Activated CD8-positive, alpha-beta T cell treated with anti-CD3 and anti-CD28 coated beads for 36 hours (primary cell): Measurements from ENCODE around the gene JMJD8. TPM values are rescaled to one million over a fixed set of nuclear protein-coding genes. Genes with fewer than 3 reads are reported as not detected.

Experiments
- ATAC-seq: fragments of 200-7000 bp; cut with Tn5 transposase; one replicate; pipeline ENCODE4 v1.10.0; 2021; ENCODE audit warnings: mild to moderate bottlenecking, moderate library complexity
- CTCF ChIA-PET: fragments of 350-600 bp; sonication (Branson Sonifier 250); formaldehyde crosslinking; loops from one replicate; lab custom pipeline; 2021; ENCODE audit warnings: antibody characterized with exemption; lab: Charles Lee
- POLR2A ChIA-PET: fragments of 350-600 bp; sonication (Branson Sonifier 250); formaldehyde crosslinking; loops from one replicate; lab custom pipeline; 2021; ENCODE audit warnings: antibody characterized with exemption; lab: Charles Lee
- DNase-seq: peaks from one replicate; pipeline ENCODE4 v3.0.0-alpha.2; 2020
- H3K27ac Mint-ChIP-seq: one replicate; pipeline ENCODE4 v1.8.0; 2021; ENCODE audit warnings: mild to moderate bottlenecking, mixed read lengths
- H3K27me3 Mint-ChIP-seq: one replicate; pipeline ENCODE4 v1.8.0; 2021; ENCODE audit warnings: mixed read lengths
- H3K36me3 Mint-ChIP-seq: one replicate; pipeline ENCODE4 v1.8.0; 2021; ENCODE audit warnings: low read depth, mixed read lengths
- H3K4me1 Mint-ChIP-seq: one replicate; pipeline ENCODE4 v1.8.0; 2021; ENCODE audit warnings: low read depth, mixed read lengths
- H3K4me3 Mint-ChIP-seq: one replicate; pipeline ENCODE4 v1.8.0; 2021; ENCODE audit warnings: mild to moderate bottlenecking, moderate library complexity, mixed read lengths
- H3K9me3 Mint-ChIP-seq: one replicate; pipeline ENCODE4 v1.8.0; 2021; ENCODE audit warnings: mixed read lengths
- intact Hi-C: fragments of 100-400 bp; cut with micrococcal nuclease; formaldehyde crosslinking; loops from one replicate; pipeline ENCODE4 v1.10.0; 2022
- total RNA-seq, 2 experiments: library from RNA; stranded (reverse); gene quantifications; one replicate each; pipeline ENCODE4 v1.2.3, GENCODE V29; 2021
- TF ChIP-seq, protein P1 (sequence below): fragments of 200-600 bp; IDR thresholded peaks from one replicate; pipeline ENCODE4 v1.8.0; 2022; ENCODE audit warnings: antibody characterized with exemption, mild to moderate bottlenecking

JMJD8 gene
- total RNA-seq, 2 experiments from 2014 or later: 26.2 to 28.7 TPM

DNA sequence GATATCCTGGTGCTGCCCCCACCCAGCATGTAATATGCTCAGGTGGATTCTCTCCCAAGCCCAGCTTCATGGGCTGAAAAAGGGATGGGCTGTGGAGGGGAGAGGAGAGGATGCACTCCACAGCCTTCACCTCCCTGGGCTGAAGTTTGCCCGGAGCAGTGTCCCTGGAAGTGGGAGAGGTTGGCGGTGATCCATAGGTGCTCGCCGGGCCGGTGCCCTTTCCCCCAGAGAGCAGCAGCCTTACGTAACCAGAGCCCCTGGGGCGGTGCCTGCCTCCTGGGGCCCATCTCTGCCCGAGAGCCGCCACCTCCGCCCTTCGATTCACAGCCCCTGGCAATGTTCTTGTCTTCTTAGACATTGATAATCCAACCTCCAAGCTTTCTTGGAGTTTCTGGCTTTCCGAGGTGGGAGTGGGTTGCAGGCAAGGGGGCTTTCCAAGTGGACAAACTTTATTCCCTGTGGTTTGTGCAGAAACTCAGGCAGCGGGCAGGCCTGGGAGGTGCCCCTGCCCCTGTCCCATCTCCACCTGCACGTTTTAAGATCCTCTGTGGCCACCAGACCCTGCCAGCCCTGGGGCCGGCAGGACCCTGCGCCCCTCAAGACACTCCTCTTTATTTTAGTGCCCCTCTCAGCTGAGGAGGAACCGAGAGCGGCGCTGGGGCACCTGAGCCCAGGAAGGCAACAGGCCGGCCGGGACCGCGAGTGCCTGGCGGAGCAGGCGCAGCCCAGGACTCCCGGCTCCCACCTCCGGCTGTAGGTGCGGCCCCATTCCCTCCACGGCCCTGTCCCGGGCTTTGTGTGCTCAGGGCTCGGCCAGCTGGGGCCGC is 38.1 kb downstream of the JMJD8 start:
- ATAC-seq (no peak), DNase-seq (no peak)
- no peaks in the 10 kb centered on the region for H3K9me3 Mint-ChIP-seq
- TF ChIP-seq, protein P1, sequence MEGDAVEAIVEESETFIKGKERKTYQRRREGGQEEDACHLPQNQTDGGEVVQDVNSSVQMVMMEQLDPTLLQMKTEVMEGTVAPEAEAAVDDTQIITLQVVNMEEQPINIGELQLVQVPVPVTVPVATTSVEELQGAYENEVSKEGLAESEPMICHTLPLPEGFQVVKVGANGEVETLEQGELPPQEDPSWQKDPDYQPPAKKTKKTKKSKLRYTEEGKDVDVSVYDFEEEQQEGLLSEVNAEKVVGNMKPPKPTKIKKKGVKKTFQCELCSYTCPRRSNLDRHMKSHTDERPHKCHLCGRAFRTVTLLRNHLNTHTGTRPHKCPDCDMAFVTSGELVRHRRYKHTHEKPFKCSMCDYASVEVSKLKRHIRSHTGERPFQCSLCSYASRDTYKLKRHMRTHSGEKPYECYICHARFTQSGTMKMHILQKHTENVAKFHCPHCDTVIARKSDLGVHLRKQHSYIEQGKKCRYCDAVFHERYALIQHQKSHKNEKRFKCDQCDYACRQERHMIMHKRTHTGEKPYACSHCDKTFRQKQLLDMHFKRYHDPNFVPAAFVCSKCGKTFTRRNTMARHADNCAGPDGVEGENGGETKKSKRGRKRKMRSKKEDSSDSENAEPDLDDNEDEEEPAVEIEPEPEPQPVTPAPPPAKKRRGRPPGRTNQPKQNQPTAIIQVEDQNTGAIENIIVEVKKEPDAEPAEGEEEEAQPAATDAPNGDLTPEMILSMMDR: no peak
- CTCF ChIA-PET: no interaction called here
- H3K4me3 Mint-ChIP-seq: no peak overlapping the region
- peaks cover 7% of the 10 kb centered on the region for H3K36me3 Mint-ChIP-seq
- POLR2A ChIA-PET: interaction anchor here (0.6 to 1.8 kb wide), 2 partner anchors 10 to 35 kb away, joined by 3 to 4 read pairs; partner anchors contain the start of gene METTL26
- no peak overlapping the region for H3K27ac Mint-ChIP-seq
- no peaks in the 10 kb centered on the region for H3K27me3 Mint-ChIP-seq
- H3K4me1 Mint-ChIP-seq: peaks cover 19% of the 10 kb centered on the region
- intact Hi-C loops: no loop called here

DNA sequence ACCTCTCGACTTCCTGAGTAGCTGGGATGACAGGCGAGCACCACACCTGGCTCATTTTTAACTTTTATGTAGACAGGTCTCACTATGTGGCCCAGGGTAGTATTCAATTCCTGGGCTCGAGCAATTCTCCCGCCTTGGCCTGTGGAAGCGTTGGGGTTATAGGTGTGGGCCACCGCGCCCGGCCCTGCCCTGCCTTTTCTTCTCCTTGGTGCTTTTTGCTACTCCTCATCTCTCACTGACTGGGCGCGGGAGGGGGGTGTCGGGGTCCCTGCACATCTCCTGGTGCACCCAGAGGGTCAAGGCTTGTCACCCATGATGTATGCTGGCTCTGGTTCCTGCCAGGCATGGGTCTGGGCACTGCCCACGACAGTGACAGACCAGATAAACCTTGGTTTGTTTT is 39.6 kb downstream of the JMJD8 start:
- peaks cover 17% of the 10 kb centered on the region for H3K4me1 Mint-ChIP-seq
- ChIA-PET CTCF (no interaction called here), POLR2A (interaction anchor here (0.6 to 0.7 kb wide), 2 partner anchors 30 to 244 kb away, joined by 3 read pairs; partner anchors contain the start of gene RHBDL1)
- no peak for ATAC-seq
- H3K27ac Mint-ChIP-seq: no peak overlapping the region
- peaks cover 7% of the 10 kb centered on the region for H3K36me3 Mint-ChIP-seq
- no peaks in the 10 kb centered on the region for H3K27me3 Mint-ChIP-seq
- H3K4me3 Mint-ChIP-seq: peak overlapping the region; percentile 78
- no peak for DNase-seq
- intact Hi-C loops: no loop called here
- H3K9me3 Mint-ChIP-seq: no peaks in the 10 kb centered on the region
- TF ChIP-seq, protein P1: no peak

DNA sequence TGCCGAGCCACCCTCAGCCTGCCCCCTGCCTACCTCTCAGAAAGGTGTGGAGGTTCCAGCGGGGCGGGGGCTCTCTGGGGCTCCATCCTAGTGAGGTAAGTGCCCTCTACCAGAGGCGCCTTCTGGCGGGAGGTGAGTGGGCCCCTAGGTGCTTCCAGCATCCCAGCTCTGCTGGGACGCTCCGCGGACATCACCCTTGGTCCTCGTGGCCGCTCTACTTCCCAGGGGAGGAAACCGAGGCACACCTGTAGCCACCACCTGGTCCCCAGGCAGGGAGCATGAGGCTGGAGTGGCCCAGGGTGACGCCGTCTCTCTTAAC is 41.1 kb downstream of the JMJD8 start:
- H3K27me3 Mint-ChIP-seq: no peaks in the 10 kb centered on the region
- H3K36me3 Mint-ChIP-seq: peaks cover 7% of the 10 kb centered on the region
- peak overlapping the region; percentile 78 for H3K4me3 Mint-ChIP-seq
- ATAC-seq: no peak
- TF ChIP-seq, protein P1: no peak
- H3K9me3 Mint-ChIP-seq: no peaks in the 10 kb centered on the region
- no peak for DNase-seq
- peak overlapping the region; percentile 48 for H3K27ac Mint-ChIP-seq
- POLR2A ChIA-PET: interaction anchor here (0.6 to 1.5 kb wide), 3 partner anchors 9 to 79 kb away, joined by 3 to 5 read pairs (median 3); no protein-coding TSS in a partner anchor
- intact Hi-C loops: no loop called here
- peaks cover 15% of the 10 kb centered on the region for H3K4me1 Mint-ChIP-seq
- CTCF ChIA-PET: no interaction called here

DNA sequence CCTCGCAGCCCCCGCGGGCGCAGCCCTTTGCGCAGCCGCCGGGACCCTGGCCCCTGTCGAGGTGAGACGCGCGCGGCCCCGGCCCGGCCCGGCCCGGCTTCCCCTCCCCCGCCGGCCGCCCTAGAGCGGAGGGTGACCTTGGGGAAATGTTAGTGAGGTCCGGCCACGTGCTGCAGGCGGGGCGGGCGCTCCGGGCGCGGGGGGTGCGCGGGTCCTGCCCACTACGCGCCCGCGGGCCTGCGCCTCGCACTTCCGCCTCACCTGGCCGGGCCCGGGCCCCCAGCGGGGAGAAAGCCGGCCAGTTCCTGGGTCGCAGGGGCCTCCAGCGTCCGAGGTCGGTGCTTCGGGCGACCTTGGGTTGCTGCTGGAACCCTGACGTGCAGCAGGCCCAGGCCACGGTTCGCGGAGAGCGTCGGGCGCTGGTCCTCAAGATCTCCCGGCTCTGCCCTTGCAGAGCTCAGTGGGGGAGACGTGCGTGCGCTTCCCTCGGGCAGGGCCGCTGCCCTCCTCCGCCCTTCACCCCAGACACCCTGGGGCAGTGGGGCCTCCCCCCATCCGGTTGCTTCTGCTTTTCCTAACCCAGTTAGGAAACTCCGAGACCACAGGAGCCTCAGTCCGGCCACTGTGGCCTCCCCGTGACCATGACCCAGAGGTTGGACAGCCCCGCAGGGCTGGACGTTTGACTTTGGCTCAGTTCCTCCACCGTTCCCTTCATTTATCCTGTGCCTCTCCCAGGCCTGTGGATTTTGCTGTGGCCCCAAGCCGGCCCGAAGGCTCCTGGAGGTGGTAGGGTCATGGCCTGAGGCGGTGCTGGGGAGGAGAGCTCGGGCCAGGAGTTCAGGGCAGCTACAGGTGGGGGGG is 41.7 kb downstream of the JMJD8 start:
- DNase-seq (peak; percentile 47), ATAC-seq (peak; percentile 42)
- CTCF ChIA-PET: no interaction called here
- Mint-ChIP-seq H3K27ac (peak overlapping the region; percentile 48), H3K4me3 (peak overlapping the region; percentile 78), H3K9me3 (no peaks in the 10 kb centered on the region), H3K36me3 (peaks cover 7% of the 10 kb centered on the region), H3K27me3 (no peaks in the 10 kb centered on the region), H3K4me1 (peaks cover 19% of the 10 kb centered on the region)
- POLR2A ChIA-PET: interaction anchor here (0.6 to 1.5 kb wide), 4 partner anchors 9 to 80 kb away, joined by 3 to 5 read pairs (median 3); no protein-coding TSS in a partner anchor
- intact Hi-C loops: no loop called here
- TF ChIP-seq, protein P1: no peak
